NCI-H2171 (cell line): ENCODE results near the gene PLPP3.

Experiments
- DNase-seq: peaks from one replicate; lab custom pipeline; 2025; lab: John Stamatoyannopoulos, UW

Gene PLPP3

DNA sequence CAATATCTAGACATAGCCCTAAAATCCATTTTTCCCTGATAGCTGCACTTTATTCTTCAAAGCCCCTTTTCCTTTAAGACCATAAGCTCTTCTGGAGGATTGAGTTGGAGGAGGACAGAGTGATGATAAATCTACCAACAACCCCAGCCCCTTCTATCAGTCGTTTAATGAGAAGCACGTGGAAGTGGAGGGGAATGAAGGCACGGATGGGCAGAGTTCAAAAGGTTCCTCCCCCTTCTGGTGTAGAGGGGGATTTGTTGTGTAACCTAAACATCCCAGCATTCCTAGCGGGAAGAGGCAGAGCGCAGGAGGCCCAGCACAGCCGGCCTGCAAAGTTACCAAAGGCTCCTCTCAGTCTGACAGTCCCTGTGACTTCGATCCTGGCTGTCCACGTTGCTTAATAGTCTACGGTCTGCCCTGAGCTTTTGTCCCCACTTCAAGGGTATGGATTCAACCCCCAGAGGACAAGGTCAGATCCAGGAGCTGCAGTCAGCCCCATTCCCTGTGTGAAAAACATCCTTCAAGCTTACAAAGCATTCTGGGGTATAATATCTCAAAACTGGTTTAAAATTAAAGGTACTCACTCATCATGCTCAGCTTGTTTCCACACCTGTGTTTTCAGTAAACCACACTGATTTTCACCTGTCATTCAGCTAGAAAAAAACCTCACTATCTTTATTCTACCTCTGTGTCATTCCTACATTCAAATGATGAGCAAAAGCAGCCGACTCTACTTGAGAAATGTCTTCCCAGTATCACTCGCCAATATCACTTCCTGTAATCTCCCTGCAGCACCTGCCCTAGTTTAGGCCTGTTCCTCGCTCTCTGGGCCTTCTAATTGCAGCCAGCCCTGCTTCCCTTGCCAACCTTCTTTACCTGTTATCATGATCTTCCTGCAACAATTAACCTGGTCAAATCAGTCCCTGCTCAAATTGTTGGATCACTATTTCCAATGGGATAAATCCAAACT is 117.9 kb downstream of the PLPP3 start:
- no peak for DNase-seq

DNA sequence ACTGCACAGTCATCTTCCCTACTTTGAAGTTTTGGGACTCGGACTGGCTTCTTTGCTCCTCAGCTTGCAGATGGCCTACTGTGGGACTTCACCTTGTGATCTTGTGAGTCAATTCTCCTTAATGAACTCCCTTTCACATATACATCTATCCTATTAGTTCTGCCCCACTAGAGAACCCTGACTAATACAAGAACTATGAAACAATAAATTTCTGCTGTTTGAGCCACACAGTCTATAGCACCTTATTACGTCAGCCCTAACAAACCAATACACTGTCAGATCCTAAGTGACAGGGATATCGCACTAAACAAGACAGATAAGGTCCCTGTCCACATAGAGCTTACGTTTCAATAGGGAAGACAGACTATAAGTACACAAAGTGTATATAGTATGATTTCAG is 120.1 kb downstream of the PLPP3 start:
- no peak for DNase-seq

- no peak for DNase-seq
Measured at GRCh38 chr1:56457756-56458375, 121.5 kb downstream of the PLPP3 start.

- no peak for DNase-seq
Measured at GRCh38 chr1:56456435-56457101, 122.8 kb downstream of the PLPP3 start.

GRCh38 chr1:56453417-56454078 is 125.8 kb downstream of the PLPP3 start:
- no peak for DNase-seq

DNA sequence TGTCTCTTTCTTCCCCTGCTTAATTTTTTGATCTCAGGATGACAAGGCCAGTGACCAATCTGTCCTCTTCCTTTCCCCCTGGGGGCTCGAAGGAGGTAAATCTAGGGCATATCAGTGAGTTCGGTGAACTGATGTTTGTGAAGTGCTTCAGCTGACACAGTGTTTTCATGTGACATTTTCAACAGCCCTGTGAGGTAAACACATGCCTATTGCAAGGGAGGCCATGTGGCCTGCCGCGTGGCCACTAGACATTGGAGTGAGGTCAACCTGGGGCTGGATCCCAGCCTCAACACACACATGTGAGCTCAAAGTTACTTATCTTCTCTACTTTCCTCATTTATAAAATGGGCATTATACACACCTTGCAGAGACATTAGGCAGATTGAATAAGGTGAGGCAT is 126.3 kb downstream of the PLPP3 start:
- no peak for DNase-seq

DNA sequence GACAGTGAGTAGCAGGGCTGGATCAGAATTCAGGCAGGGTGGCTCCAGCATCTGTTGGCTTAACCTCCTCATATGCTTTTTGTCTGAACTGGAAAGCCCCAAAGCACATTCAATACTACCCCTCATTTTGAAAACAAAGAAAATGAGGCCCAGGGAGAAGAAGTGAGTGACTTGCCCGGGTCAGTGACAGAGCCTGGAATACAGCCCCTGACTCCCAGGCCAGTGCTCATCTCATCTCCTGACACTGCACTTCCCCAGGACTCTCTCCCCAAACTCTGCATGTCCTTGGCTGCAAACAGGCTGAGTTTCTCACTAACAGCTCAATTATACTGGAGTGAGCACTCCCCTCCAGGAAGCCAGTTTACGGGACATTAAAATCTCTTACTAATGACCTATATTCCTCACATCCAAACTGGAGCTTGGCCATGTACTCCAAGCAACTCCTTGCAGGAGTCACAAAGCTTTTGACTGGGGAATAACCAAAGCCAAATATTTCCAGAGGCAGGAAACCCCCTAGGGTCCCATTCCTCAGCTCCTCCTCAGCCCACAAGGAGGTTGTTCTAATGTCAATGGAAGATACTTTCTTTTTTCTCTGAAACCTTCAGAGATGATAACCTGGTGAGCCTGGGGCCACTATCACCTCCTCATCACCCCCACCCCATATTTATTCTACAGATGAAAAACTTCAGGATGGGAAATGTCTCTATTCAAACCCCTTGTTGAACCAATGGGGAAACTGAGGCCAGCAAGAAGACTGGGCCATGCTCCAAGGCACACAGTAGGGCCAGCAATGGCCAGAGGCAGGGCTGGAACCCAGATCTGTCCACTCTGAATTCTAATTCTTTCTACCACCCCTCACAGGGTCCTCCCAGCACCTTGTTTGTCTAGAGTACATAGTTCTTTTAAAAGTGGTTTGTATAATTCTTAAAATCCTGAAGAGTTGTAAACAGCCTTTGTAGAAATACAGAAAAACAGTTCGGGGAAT is 127.0 kb downstream of the PLPP3 start:
- no peak for DNase-seq

DNA sequence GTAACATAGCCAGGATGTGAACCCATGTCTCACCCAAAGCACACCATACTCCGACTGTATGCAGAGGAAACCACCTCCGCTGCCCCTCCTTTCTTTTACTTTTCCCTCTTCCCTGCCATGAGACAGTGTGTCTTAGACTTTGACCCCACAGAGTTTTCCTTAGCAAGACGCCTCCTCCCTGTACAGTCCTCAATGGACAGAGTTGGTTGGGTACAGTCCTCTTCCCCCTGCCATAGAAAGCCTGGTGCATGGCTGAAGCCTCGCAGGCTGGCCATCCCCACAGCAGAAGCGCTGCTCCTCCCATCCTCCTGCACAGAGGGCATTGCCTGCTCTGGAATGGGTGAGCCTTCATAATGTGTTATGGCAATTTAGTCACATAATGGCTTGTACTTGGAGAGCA is 127.9 kb downstream of the PLPP3 start:
- no peak for DNase-seq

DNA sequence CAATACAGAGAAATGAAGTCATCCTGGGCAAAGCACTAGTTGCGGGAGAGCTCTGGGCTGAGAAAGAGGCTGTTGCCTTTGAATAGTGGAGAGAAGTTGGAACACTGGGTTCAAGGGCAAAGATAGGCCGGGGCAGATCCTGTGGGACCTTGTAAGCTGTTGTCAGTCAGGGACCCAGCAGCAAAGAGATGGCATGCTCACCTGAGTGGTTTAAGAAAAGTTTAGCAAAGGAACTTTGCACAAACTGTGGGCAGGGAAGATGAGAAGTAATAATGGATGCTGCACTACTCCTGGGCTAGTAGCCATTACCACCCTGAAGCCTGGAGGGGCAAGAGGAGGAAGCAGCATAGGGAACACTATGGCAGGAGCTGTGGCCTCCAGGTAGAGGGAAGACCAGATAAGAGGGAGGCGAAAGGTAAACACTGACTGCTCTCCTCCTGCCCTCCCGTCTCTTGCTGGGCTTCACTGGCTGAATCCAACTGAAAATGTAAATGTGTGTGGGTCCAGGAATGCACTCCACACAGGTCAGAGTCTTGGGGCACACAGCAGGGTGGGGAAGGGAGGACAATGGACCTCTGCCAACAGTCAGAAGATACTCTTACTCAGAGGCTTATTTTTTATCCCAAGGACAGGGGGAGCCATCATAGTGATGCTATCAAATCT is 129.2 kb downstream of the PLPP3 start:
- no peak for DNase-seq

GRCh38 chr1:56448529-56449300 is 130.6 kb downstream of the PLPP3 start:
- no peak for DNase-seq

GRCh38 chr1:56447823-56448222 is 131.5 kb downstream of the PLPP3 start:
- no peak for DNase-seq

DNA sequence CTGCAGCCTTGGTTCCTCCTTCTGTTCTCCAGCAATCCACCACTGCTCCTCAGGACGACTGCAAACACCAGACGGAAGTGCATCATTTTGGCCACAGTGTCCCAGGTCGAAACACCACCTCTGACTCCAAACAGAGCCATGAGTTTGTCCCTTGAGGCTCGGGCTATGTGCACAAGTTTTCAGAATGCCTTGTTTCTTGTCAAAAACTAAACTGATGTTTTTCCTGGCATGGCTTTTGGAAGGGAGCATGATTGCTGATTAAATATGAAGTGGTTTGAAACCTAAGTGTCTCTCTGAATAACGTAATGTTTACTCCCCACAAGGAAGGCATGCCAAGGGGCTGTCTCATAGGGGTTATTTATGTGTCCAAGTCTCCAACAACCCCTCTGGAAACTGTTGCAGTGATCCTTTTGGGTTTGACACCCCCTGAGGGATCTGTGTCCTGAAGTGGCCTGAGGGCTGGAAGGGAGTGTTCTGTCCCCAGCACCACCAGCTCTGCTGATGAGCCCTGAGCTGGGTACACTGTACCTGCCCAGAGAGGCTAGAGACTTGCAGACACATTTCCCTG is 132.7 kb downstream of the PLPP3 start:
- DNase-seq = no peak

- no peak for DNase-seq
Measured at GRCh38 chr1:56444960-56445646, 134.3 kb downstream of the PLPP3 start.
